ENCODE data around the gene LY6G6C. TPM values are rescaled to one million over a fixed set of nuclear protein-coding genes. Genes with fewer than 3 reads are reported as not detected.

Gene LY6G6C
- total RNA-seq, 4 donors from 2014 or later: 1.4 TPM; not detected in 3

DNA sequence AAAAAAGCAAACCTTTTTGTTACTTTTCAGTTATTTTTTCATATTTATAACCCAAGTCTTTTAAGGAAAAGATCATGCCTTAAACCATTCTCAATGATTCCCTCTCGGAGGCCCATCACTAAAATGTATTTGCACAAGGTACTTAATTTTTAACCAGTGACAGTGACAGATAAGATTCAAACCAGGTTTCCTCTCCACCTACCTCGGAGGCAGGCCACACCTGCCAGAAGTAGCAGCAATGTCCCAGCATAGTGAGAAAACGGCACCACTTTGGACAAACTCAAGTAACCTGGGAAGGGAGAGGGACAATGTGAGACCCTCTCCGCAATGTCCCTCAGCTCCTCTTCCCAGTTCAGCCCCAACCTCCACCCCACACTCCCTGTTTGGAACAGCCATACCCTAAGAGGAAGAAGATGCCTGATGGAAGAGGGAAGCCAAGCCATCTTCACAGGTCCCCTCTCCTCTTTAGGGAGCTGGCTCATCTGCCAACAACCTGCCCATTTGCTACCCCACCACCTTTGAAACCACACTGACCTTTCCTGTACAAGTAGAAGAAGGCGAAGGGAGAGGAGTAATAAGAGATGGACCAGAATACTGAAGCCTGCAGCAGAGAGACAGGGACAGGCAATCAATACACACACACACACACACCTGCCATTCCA lies 20.7 kb downstream of the LY6G6C start:
- no peaks in the 10 kb centered on the region for H3K36me3 ChIP-seq
- TF ChIP-seq POLR2A (IDR thresholded peaks at IDR 0.05): no peak
- TF ChIP-seq, protein P1, sequence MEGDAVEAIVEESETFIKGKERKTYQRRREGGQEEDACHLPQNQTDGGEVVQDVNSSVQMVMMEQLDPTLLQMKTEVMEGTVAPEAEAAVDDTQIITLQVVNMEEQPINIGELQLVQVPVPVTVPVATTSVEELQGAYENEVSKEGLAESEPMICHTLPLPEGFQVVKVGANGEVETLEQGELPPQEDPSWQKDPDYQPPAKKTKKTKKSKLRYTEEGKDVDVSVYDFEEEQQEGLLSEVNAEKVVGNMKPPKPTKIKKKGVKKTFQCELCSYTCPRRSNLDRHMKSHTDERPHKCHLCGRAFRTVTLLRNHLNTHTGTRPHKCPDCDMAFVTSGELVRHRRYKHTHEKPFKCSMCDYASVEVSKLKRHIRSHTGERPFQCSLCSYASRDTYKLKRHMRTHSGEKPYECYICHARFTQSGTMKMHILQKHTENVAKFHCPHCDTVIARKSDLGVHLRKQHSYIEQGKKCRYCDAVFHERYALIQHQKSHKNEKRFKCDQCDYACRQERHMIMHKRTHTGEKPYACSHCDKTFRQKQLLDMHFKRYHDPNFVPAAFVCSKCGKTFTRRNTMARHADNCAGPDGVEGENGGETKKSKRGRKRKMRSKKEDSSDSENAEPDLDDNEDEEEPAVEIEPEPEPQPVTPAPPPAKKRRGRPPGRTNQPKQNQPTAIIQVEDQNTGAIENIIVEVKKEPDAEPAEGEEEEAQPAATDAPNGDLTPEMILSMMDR (IDR thresholded peaks at IDR 0.05): no peak
- peak overlapping the region in 1 of 2 donors; percentile 11 for H3K27ac ChIP-seq
- H3K9me3 ChIP-seq: no peaks in the 10 kb centered on the region
- intact Hi-C loops (cut with DNase I; ENCODE audit: low total_unique reads): loop anchor here (5.0 kb wide), 1 partner anchor 934 kb away; no protein-coding TSS in a partner anchor
- DNase-seq: no peak
- no peak overlapping the region for H3K4me3 ChIP-seq
- H3K27me3 ChIP-seq: no peaks in the 10 kb centered on the region
- H3K4me1 ChIP-seq: peaks cover 7 to 9% of the 10 kb centered on the region in 2 donors

GRCh38 chr6:31697555-31697954 lies 24.0 kb downstream of the LY6G6C start:
- no peak overlapping the region for H3K27ac ChIP-seq
- H3K4me3 ChIP-seq: no peak overlapping the region
- no peaks in the 10 kb centered on the region for H3K9me3 ChIP-seq
- H3K4me1 ChIP-seq: peaks cover 7 to 9% of the 10 kb centered on the region in 2 donors
- no peaks in the 10 kb centered on the region for H3K36me3 ChIP-seq
- no peaks in the 10 kb centered on the region for H3K27me3 ChIP-seq
- intact Hi-C loops (cut with DNase I; ENCODE audit: low total_unique reads): no loop called here
- no peak for DNase-seq
- no peak for TF ChIP-seq POLR2A (IDR thresholded peaks at IDR 0.05)
- TF ChIP-seq, protein P1 (IDR thresholded peaks at IDR 0.05): no peak

- no peak for DNase-seq
- TF ChIP-seq, protein P1 (IDR thresholded peaks at IDR 0.05): no peak
- TF ChIP-seq POLR2A (IDR thresholded peaks at IDR 0.05): no peak
- Histone ChIP-seq H3K27me3 (no peaks in the 10 kb centered on the region), H3K4me1 (no peaks in the 10 kb centered on the region), H3K36me3 (no peaks in the 10 kb centered on the region), H3K9me3 (no peaks in the 10 kb centered on the region), H3K4me3 (no peak overlapping the region), H3K27ac (no peak overlapping the region)
- intact Hi-C loops (cut with DNase I; ENCODE audit: low total_unique reads): no loop called here
Measured at GRCh38 chr6:31693535-31693934, 28.0 kb downstream of the LY6G6C start.

- H3K4me3 ChIP-seq: no peak overlapping the region
Measured at GRCh38 chr6:31692886-31693285, 28.7 kb downstream of the LY6G6C start.

DNA sequence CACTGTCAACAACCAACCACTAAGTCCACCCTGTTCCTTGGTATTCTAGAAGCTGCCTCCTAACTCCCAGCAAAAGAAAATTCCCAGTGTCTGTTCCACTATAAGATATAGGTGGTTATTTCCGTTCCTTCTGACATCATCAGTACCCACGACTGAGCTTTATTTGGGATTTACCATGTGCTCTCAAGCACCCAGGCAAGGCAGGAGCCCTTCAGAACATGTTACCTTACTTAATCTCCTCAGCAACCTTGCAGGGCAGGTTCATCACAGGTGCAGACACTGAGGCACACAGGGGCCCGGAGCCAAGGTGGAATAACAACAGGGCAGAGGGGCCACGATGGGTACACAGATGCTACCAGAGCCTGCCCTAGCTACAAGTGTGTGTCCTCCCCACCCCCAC lies 29.2 kb downstream of the LY6G6C start:
- no peak overlapping the region for H3K27ac ChIP-seq
- no peaks in the 10 kb centered on the region for H3K36me3 ChIP-seq
- no peaks in the 10 kb centered on the region for H3K4me1 ChIP-seq
- H3K4me3 ChIP-seq: no peak overlapping the region
- H3K27me3 ChIP-seq: no peaks in the 10 kb centered on the region
- TF ChIP-seq, protein P1 (IDR thresholded peaks at IDR 0.05): no peak
- no peak for TF ChIP-seq POLR2A (IDR thresholded peaks at IDR 0.05)
- no peak for DNase-seq
- no peaks in the 10 kb centered on the region for H3K9me3 ChIP-seq
- intact Hi-C loops (cut with DNase I; ENCODE audit: low total_unique reads): no loop called here

More at GRCh38 chr6:31692886-31693285, 28.7 kb downstream of the LY6G6C start:
- H3K4me1 ChIP-seq: no peaks in the 10 kb centered on the region
- TF ChIP-seq POLR2A (IDR thresholded peaks at IDR 0.05): no peak
- TF ChIP-seq, protein P1 (IDR thresholded peaks at IDR 0.05): no peak
- no peaks in the 10 kb centered on the region for H3K9me3 ChIP-seq
- intact Hi-C loops (cut with DNase I; ENCODE audit: low total_unique reads): no loop called here
- DNase-seq: no peak
- H3K36me3 ChIP-seq: no peaks in the 10 kb centered on the region
- no peak overlapping the region for H3K27ac ChIP-seq
- no peaks in the 10 kb centered on the region for H3K27me3 ChIP-seq
